Stimulated activated CD8-positive, alpha-beta memory T cell treated with anti-CD3 and anti-CD28 coated beads, Interleukin-7, amount 100 ng/mL, for 1 hour (primary cell): ENCODE measurements around the gene ACACA.

ENCODE experiments used
- DNase-seq, 2 donors: peaks; one replicate each; pipeline ENCODE4 v3.0.0-alpha.2; 2020; ENCODE audit warnings: low read depth in 2 of 2

The ACACA gene

DNA sequence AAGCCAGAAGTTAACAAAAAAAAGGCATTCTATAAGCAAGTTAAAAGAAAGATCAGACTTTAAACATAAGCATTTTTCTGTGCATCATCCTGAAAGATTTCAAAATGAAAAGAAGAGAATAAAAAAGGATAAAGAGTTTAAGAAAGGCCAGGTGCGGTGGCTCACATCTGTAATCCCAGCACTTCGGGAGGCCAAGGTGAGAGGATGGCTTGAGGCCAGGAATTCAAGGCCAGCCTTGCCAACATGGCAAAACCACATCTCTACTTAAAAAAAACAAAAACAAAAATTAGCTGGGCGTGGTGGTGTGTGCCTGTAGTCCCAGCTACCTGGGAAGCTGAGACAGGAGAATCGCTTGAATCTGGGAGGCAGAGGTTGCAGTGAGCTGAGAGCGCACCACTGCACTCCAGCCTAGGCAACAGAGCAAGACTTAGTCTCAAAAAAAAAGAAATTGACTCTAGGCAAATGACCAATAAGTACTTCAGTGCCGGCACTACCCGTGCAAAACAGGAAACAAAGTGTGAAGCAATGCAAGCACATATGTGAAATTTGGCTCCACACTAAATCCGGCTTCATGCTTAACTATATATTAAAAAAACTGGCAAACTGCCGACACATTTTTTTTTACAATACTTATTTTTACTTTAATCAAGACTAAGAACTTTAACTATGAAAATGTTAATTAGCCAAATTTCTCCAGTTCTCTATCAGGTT lies 114.1 kb downstream of the ACACA start:
- DNase-seq, result no peak

DNA sequence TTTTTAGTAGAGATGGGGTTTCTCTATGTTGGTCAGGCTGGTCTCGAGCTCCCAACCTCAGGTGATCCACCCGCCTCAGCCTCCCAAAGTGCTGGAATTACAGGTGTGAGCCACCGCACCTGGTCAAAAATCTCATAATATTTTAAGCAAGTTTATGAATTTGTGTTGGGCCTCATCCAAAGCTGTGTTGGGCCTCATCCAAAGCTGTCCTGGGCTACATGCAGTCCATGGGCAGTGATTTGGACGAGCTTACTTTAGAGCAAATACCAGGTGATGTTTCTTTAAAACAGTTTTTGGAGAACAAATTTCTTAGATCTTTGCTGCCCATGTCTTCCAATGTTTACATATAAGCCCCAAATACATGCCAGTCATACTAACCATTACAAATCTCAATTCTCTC lies 115.3 kb downstream of the ACACA start:
- no peak for DNase-seq

DNA sequence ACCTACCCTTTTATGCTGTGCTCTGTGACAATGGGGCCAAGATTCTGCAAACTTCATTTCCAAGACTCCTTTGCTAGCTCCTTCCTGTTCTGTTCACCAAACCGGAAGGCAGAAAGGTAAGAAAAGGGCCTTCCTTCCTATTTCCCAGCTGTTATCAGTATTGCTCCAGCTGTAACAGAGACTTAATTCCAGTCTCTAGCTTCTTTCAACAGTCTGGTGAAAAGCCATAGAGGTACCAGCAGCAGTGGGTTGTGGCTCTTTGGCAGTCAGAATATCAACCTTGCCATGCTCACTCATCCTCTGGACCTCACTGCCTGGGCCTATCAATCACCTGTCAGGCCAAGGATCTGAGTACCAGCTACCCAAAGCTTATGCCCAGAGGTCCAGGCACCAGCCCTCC lies 120.2 kb downstream of the ACACA start:
- DNase-seq, result no peak

DNA sequence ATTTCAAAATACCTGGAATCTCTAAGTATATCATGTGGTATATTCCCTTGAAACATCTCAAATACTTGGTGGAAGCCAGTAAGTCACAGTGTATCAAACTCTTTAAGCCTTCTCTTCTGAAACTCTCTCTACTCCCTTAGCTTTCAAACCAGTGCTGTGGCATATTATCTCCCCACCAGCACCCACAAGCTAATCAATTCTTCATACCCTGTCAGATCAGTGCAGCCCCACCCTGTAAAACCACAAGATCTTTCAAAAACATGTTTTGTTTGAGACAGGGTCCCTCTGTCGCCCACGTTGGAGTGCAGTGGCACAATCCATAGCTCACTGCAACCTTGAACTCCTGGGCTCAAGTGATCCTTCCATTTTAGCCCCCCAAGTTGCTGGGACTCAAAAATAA lies 122.4 kb downstream of the ACACA start:
- no peak for DNase-seq

DNA sequence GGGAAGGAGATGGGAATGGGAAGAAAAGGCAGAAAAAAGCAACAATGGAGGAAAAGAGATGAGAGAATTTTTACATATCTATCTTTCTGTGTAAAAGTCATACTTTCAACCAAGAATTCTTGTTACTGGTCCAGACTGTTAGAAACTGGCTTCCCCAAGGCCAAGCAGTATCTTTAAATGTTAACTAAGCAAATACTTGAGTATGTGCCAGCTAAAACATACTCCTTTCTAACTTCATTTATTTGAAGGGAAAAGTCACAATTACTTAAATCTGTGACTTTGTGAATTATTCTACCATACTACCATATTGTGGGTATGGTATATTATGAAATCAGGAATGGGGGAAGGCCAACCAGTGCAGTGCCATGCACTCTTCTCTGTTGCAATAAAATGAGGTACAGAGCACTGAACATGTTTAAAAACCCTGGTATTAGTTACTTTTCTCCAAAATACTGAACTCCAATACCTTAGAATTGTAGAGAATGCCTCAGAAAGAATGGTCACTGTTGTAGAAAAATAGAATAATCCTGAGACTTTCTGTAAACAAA lies 123.1 kb downstream of the ACACA start:
- no peak for DNase-seq

DNA sequence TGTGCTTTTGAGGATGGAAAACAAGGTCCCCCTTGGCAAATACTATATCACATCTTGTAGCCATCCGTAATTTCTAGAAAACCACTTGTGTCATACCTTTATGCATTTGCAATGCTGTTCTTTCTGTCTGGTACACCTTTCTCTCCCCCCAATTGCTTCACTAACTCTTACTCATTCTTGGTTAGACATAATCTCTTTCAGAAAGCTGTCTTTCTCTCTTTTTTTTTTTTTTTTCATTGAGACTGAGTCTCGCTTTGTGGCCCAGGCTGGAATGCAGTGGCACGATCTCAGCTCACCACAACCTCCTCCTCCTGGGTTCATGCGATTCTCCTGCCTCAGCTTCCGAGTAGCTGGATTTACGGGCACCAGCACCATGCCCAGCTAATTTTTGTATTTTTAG lies 125.8 kb downstream of the ACACA start:
- no peak for DNase-seq

DNA sequence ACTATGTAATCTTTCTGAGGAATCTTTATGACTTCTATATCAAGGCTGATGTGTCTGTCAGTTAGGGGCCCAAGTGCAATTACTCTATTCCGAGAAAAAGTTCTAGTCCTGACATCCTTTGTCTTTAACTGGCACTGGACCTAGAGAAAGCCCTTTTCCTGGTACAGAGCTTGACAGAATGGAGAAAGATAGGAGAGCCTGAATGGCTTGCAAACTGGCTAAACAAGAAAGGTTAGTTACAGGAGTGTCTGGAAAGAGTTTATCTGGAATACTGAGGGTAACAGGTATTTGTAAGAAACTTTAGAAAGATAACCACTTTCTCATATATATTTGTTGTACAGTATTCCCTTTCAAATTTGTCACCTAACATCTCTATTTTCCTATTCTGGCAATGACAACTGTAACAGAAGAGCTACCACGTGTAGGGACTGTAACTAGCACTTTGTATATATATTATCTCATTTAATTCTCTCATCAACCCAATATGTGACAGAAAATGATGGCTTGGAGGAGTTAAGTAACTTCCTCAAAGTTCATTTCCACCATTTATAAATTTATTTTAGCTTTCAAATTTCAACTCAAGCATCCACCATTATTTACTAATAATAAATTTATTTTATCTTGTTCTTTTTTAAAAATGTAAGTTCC lies 128.3 kb downstream of the ACACA start:
- DNase-seq, result no peak

DNA sequence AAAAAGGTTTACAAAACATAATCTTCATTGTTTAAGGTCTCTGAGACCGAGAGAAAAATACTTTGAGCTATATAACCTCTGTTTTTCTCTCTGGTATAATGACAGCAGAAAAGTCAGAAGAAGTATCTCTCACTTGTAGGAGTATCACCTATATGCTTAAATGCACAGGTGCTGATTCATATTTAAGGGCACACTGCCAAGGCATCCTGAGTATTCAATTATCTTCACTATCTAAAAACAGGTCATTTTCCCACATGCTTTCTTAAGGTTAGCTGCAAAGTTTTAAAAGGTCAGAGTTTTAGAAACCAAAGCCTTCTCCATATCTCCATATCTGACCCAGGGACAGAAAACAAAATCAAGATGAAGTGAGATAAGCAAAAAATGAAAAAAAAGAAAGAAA lies 130.2 kb downstream of the ACACA start:
- no peak for DNase-seq

DNA sequence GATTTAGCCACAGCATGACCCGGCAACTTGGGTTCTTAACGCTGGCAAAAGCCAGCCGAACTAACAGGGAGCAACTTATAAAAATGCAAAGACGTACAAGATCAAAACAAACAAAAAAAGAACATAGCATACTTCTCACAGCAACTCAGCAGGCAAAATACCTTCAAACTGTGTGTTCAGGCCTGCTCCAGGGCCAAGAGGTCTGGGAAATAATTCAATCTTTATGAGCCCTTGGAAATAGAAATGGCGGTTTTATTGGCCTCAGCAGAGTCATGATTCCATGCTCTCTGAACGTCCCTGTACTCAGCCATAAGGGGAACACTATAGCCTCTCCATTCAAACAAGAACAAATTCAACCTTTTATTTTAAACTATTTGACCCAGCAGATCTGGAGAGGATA lies 132.2 kb downstream of the ACACA start:
- DNase-seq, result no peak

DNA sequence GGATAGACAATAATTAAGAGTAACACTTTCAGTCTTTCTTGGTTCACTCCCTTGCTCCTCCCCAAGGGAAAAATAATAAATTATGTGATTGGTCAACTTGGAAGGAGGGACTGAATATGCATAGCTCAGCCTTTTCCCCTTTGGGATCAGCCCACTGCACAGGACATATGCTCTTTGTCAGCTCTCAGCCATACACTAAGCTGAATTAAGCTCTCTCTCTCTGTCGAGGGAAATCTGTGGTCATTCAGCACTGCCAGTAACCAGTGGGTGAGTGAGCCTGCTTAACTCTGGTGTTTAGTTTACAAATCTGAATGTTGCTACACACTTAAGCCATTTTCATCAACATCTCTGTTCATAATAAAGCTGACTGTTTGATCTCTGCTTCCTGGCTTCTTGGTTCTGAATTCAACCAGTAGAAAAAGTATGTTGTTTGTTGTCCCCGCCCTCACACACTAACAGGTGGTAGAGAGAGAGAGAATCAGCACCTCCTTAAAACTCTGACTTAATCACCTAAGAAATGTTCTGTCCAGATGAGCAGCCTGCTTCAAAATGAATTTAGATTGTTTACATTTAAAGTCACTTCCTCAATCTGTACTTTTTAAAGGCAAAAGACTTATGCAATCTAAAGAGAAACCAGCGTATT lies 133.1 kb downstream of the ACACA start:
- DNase-seq, result no peak

DNA sequence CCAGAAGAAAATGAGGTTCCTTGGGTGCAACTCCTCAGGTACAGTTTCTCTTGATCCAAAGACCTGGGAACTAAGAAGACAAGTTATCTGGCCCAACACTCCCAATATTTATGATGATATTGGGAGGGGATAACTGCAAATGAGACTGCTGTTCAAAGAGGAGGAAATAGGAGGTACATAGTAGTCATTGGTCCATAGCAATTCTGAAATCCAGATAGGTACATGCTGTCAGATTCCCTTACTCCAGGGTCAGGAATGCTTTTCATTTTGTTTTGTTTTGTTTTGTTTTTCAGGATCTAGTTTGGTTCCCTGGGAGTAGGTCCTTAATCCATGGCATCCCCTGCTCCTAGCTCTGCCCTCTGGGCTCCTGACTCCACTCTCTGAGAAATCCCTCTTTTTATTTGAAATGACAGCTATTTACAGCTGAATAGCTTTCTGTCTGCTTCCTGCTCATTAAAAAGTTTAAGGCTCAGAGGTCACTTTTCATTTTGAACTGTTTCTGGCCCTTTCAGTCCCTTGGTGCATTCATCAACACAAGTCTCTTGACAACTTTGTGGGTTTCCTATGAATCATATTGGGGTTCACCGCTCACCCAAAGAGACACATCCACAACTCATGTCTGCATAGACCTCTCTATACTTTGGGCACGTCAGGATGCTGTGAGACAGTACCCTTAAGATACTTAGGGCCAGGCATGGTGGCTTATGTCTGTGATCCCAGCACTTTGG lies 141.0 kb downstream of the ACACA start:
- DNase-seq, result no peak

DNA sequence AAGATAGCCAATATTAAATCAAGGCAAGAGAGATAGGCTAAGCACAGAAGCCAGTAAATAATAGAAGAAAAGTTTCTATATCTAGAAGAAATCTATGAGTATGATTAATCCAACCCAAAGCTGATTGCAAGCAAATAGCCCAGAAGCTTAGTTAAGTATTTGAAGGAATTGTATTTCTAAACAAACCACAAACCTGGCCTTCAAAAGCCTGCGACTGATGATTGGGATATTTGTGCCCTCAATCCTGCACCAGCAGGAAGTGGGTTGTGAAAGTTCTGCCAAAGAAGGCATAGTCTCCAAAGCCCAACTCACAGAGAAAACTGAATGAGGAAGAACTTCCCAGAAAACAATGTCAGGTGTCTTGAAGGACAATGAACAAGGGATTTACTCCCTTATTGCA lies 145.3 kb downstream of the ACACA start:
- no peak for DNase-seq

DNA sequence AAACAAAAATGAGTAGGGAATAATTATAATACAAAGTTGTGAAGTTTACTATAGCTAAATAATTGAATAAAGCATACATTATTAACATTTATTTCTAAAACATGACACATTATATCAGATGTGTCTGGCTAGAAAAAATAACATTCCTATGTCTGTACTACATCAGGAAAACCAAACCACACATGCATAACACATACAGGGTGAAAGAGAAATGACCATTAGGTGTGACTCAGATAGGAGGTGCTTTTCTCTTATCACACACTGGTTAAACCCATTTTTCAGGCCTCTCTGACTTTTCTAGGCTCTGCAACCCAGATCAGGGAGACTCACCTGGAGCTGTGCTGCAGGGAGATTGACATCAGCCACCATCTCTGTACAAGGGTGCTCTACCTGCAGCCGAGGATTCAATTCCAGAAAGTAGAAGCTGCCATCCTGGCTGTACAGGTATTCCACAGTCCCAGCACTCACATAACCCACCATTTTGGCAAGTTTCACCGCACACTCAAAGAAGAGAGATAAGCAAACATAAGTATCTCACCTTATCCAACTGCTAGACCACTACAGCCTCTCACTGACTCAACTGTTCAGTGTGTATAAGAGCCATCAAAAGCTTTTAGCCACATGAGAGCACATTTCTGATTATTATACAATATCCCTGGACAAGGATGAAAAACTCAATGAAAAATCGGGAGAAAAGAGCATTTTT lies 147.5 kb downstream of the ACACA start:
- DNase-seq, result no peak

DNA sequence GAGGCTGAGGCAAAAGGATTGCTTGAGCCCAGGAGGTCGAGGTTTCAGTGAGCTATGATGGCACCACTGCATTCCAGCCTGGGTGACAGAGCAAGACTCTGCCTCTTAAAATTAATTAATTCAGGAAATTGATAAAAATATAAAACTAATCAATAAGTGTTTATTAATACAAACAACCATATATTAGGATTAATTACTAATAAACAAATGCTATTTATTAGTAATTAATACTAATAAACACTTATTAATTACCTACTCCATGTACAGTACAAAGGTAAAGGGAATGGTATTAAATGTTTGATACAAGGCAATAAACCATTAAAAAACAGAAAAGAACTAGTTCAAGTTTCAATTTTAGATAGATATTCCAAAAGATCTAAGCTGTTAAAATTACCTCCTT lies 150.0 kb downstream of the ACACA start:
- DNase-seq, result no peak

DNA sequence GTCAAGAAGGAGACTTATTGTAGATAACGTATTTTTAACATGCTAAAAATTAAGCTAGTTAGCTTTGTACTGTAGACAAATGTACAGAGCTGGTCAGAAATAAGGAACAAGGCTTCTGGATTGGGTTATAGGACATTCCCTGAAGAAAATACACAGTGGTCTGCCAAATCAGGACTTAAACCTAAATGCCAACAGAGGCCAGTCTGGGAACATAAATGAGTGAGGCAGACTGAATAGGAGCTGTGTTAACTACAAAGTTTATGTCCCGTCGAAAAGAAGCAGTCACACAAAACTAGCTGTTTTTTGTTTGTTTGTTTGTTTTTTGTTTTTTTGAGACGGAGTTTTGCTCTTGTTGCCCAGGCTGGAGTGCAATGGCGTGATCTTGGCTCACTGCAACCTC lies 151.2 kb downstream of the ACACA start:
- DNase-seq, result no peak

DNA sequence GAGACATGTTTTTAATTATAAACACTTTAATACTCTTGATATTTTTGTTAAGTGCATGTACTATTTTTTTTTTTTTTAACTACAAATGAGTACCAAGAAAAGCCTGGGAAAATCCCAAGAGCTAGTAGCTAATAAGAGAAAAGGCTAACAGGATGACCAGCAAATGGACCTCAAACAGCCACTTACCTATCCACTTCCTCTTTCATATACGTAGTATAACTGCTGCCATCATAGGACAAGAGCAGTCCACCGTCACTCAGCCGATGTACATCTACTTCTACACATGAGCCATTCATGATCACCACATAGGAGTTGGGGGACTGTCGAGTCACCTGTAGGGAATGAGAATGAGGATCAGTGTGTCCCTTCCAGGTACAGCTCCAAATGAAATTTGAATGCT lies 158.8 kb downstream of the ACACA start:
- no peak for DNase-seq

DNA sequence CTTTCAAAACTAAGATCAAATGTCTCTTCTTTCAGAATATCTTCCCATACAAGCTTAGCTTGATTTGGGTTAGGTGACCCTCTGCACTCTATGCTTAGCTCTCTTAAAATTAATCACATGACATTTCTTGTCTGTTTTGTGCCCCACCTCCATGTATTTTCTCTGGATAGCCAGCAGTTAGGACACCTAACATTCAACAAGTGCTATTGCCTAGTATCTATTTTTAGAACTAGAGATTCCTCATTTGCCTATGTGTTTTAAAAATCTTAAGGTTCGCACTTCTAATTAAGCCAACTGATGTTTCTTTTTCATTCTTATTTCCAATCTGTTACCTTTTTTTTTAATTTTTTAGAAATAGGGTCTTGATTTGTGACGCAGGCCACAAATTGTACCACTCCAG lies 160.6 kb downstream of the ACACA start:
- no peak for DNase-seq

DNA sequence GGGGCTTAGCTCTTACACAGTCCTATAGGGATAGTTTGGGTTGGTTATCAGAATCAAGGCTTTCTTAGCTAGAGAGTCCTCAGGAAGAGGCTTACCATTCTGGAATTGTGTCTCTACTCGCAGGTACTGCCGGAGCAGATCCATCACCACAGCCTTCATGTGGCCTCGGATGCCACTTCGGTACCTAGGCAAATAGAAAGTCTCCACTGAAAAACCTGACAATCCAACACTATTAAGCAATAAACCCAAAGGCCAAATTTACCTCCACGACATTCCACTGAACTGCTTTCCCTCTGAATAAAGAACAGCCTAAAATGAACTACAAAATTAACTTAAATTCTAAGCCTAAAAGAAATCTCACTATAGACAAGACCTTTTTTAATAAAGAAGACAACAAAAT lies 166.3 kb downstream of the ACACA start:
- no peak for DNase-seq

DNA sequence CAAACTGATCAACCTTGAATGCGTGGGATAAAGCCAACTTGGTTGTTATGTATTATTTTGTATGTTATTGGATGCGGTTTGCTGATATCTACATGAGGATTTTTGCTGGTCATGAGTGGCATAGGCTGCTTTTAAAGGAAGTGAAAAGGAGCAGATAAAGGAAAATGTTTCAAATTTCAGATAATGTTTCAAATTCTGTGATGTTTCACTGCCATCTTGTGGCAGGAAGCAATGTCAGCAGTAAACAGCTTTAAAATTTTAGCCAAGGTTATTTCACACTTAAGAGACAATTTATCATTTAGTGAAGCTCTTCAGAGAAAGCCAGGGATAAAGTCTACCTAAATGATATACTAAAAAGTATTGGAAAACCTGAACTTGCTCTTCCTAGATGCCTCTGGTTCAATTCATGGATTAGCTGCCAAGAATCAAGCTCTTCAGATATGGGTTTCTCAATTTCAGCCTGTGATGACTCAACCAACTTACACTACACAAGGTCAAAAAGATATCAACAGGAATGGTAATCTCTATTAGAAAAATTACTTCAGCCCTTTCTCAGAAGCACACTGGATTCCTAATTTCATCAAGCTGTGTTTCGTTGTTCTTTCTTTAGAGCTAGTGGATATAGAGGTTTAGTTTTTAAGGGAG lies 166.8 kb downstream of the ACACA start:
- DNase-seq, result no peak

DNA sequence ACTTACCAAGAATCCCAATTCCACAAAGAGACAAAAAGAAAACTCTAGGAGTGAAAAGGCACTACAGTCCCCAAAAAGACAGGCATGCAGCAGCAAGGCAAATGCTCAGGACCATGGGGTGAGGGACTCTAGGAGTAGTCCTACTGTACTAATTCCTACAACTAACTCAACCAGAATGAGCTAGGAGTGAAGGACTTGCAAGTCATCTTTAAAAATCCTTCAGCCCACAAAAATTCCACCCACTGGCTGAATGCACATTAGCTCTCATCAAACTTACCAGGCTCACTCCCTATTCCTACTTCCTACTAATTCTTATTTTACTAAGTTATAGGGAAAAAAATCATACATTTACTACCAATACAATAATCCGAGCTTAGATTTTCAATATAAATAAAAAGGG lies 172.5 kb downstream of the ACACA start:
- DNase-seq, result no peak

DNA sequence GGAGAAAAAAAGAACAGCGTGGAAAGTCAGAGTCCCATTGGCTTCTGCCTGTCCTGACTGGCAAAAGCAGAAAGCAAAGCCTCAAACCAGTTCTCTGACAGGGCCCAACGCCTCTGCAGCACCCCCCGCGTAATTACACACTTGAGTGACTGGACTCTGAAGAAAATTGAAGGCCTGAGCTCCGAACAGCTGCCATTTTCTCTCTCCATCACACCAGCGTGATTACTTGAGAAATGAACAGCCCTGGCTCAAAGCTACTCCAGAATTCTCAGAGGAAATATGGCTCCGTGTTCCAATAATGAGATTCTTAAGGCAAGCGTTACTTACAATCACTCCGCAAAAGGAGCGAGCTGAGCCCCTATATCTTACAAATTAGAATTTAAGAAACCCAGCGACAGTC lies 173.6 kb downstream of the ACACA start:
- no peak for DNase-seq
